NCI-H2107 treated with DMSO at 0.1 percent for 48 hours (cell line): ENCODE measurements around the gene MAPKAPK2.

ENCODE experiments used
- DNase-seq: peaks from one replicate; lab custom pipeline; 2025; ENCODE audit not compliant: unreplicated experiment; lab: John Stamatoyannopoulos, UW

Gene MAPKAPK2

GRCh38 chr1:206682111-206682510 is 2.6 kb upstream of the MAPKAPK2 start:
- no peak for DNase-seq

GRCh38 chr1:206683313-206683712 is 1.4 kb upstream of the MAPKAPK2 start:
- DNase-seq = no peak

- no peak for DNase-seq
Measured at GRCh38 chr1:206684003-206684402, 702 bp upstream of the MAPKAPK2 start.

GRCh38 chr1:206685334-206685768 is 646 bp downstream of the MAPKAPK2 start:
- DNase-seq = no peak

GRCh38 chr1:206685769-206686477 is 1.2 kb downstream of the MAPKAPK2 start:
- no peak for DNase-seq

GRCh38 chr1:206686478-206687249 is 2.0 kb downstream of the MAPKAPK2 start:
- DNase-seq = no peak

GRCh38 chr1:206687251-206687914 is 2.7 kb downstream of the MAPKAPK2 start:
- no peak for DNase-seq

GRCh38 chr1:206687915-206688442 is 3.3 kb downstream of the MAPKAPK2 start:
- no peak for DNase-seq

GRCh38 chr1:206690516-206690915 is 5.8 kb downstream of the MAPKAPK2 start:
- DNase-seq = no peak

- DNase-seq = no peak
Measured at GRCh38 chr1:206691604-206692003, 6.9 kb downstream of the MAPKAPK2 start.

- no peak for DNase-seq
Measured at GRCh38 chr1:206693029-206693428, 8.3 kb downstream of the MAPKAPK2 start.

GRCh38 chr1:206693592-206693991 is 8.9 kb downstream of the MAPKAPK2 start:
- no peak for DNase-seq

GRCh38 chr1:206694171-206695124 is 9.7 kb downstream of the MAPKAPK2 start:
- DNase-seq = no peak

GRCh38 chr1:206695733-206696132 is 11.0 kb downstream of the MAPKAPK2 start:
- no peak for DNase-seq

GRCh38 chr1:206696812-206697585 is 12.3 kb downstream of the MAPKAPK2 start:
- no peak for DNase-seq

GRCh38 chr1:206698011-206698410 is 13.3 kb downstream of the MAPKAPK2 start:
- no peak for DNase-seq

- DNase-seq = no peak
Measured at GRCh38 chr1:206699000-206699586, 14.4 kb downstream of the MAPKAPK2 start.

GRCh38 chr1:206699626-206700025 is 14.9 kb downstream of the MAPKAPK2 start:
- no peak for DNase-seq

GRCh38 chr1:206700445-206701036 is 15.8 kb downstream of the MAPKAPK2 start:
- DNase-seq = peak; percentile 83
